GM19438 (cell line): ENCODE data around the gene RIOK1.
"Not testable (repeated sequence)": the region's sequence is repeated elsewhere in the genome, so short reads cannot be mapped to it uniquely, and the experiment has no call there.

Experiments used
- ATAC-seq: cut with Tn5 transposase; IDR thresholded peaks from one replicate; pipeline ENCODE4 v1.9.1; 2021; ENCODE audit warnings: low read depth; ENCODE audit not compliant: unreplicated experiment

The RIOK1 gene

GRCh38 chr6:7439228-7439627 lies 49.6 kb downstream of the RIOK1 start:
- ATAC-seq = no peak

- no peak for ATAC-seq
Observed at GRCh38 chr6:7440476-7440875, 50.9 kb downstream of the RIOK1 start.

GRCh38 chr6:7441048-7441775 lies 51.6 kb downstream of the RIOK1 start:
- no peak for ATAC-seq

GRCh38 chr6:7442467-7442866 lies 52.9 kb downstream of the RIOK1 start:
- ATAC-seq = no peak

- no peak for ATAC-seq
Observed at GRCh38 chr6:7445101-7445500, 55.5 kb downstream of the RIOK1 start.

GRCh38 chr6:7445885-7446461 lies 56.4 kb downstream of the RIOK1 start:
- no peak for ATAC-seq

- ATAC-seq = no peak
Observed at GRCh38 chr6:7446619-7447325, 57.2 kb downstream of the RIOK1 start.

GRCh38 chr6:7448232-7448631 lies 58.6 kb downstream of the RIOK1 start:
- ATAC-seq = no peak

- no peak for ATAC-seq
Observed at GRCh38 chr6:7449018-7449417, 59.4 kb downstream of the RIOK1 start.

GRCh38 chr6:7451326-7451725 lies 61.7 kb downstream of the RIOK1 start:
- ATAC-seq = no peak

- ATAC-seq = no peak
Observed at GRCh38 chr6:7452898-7453297, 63.3 kb downstream of the RIOK1 start.

GRCh38 chr6:7454696-7455358 lies 65.2 kb downstream of the RIOK1 start:
- ATAC-seq = no peak

GRCh38 chr6:7456302-7456701 lies 66.7 kb downstream of the RIOK1 start:
- not testable (repeated sequence) for ATAC-seq

- no peak for ATAC-seq
Observed at GRCh38 chr6:7461416-7461815, 71.8 kb downstream of the RIOK1 start.

- ATAC-seq = no peak
Observed at GRCh38 chr6:7463785-7464184, 74.2 kb downstream of the RIOK1 start.

- ATAC-seq = no peak
Observed at GRCh38 chr6:7467007-7467897, 77.6 kb downstream of the RIOK1 start.
